Neutrophil (primary cell): ENCODE results near the gene MTO1.

ENCODE experiments used
- H3K27ac ChIP-seq: fragments of 200-600 bp; sonication (generic); 2 replicates; pipeline ENCODE4 v1.5.1; 2016; ENCODE audit warnings: mild to moderate bottlenecking, moderate library complexity
- H3K27me3 ChIP-seq: fragments of 200-600 bp; sonication (generic); 2 replicates; pipeline ENCODE4 v1.6.0; 2016; ENCODE audit warnings: mild to moderate bottlenecking
- H3K36me3 ChIP-seq: fragments of 200-600 bp; sonication (generic); 2 replicates; pipeline ENCODE4 v1.5.1; 2017
- H3K4me1 ChIP-seq, 2 experiments: fragments of 200-600 bp in 1 of 2; sonication (generic) in 1 of 2; 1 replicate in 1 of 2; 2 replicates in 1 of 2; pipeline versions ENCODE4 v1.5.1 to v1.6.1; 2013 to 2016; ENCODE audit warnings: low read depth in 1 of 2, low read length in 1 of 2, mild to moderate bottlenecking in 1 of 2, moderate library complexity in 1 of 2; ENCODE audit not compliant: control insufficient read depth in 1 of 2, insufficient read depth in 1 of 2
- H3K4me3 ChIP-seq, 2 experiments: fragments of 200-600 bp in 1 of 2; sonication (generic) in 1 of 2; 1 replicate in 1 of 2; 2 replicates in 1 of 2; pipeline ENCODE4 v1.5.1; 2013 to 2016; ENCODE audit warnings: low read depth in 1 of 2, low read length in 1 of 2, mild to moderate bottlenecking in 1 of 2, moderate library complexity in 1 of 2
- H3K9me3 ChIP-seq: fragments of 200-600 bp; sonication (generic); 2 replicates; pipeline ENCODE4 v1.5.1; 2016
- CTCF ChIP-seq: fragments of 200-600 bp; sonication (generic); IDR thresholded peaks from 2 replicates; pipeline ENCODE4 v1.5.1; 2016; ENCODE audit warnings: antibody characterized with exemption

Gene MTO1

DNA sequence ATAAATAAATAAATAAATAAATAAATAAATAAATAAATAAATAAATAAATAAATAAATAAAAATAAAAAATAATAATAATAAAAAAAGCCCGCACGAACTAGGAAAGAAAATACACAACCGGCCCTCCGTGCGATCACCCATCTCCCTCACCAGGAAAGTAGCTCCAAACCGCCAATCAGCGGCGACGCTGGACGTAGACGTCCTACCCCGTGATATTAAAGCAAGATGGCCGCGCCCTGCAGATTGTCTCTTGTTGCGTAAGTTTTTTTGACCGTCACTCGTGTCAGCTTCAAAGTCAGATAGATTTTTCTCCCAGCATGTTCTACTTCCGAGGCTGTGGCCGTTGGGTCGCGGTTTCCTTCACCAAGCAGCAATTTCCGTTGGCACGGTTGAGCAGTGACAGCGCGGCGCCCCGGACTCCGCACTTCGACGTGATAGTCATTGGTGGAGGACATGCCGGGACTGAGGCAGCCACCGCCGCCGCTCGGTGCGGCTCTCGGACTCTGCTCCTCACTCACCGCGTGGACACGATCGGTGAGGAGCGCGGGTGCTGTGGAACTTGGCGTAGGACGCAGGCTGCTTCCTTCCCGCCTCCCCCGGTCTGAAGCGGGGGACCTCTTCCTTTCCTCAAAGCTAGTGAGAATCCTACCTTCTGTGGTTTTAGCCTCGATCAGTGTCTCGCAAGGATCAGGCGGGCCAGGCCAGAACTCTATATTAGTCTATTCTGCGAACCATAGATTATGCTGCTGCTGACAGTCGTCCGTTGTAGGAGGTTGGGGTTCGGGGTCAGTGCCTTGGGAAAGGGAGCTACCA, at the start of gene MTO1:
MTO1 (plus strand) TSS at position 201 of the 814 bp plus-strand sequence; CDS start at position 319, 118 bp downstream.
- no peak for TF ChIP-seq CTCF
- Histone ChIP-seq H3K27ac (peak within 1 kb of the TSS; percentile 87), H3K27me3 (no peaks in the 10 kb centered on the region), H3K36me3 (peaks cover 6% of the 10 kb centered on the region), H3K9me3 (no peaks in the 10 kb centered on the region), H3K4me3 (peak within 1 kb of the TSS; percentile 95 to 98), H3K4me1 (peaks cover 24 to 29% of the 10 kb centered on the region in 2 experiments)

DNA sequence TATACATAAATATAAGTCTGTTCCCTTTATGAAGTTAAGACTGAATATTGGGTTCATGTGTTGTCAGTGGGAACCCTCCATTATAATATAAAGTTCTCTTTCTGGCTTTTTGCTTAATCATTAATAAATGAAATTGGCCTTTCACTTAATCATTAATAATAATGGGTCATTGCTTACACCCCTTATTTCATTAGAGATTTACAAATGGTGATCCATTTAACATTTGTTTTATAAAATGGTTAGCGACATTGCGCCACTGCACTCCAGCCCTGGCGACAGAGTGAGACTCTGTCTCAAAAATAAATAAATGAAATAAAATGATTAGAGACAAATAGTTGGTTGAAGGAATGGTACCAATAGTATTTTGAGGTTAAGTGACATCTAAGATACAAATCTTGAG, 48.4 kb upstream of the MTO1 start:
- H3K36me3 ChIP-seq, result peaks cover 24% of the 10 kb centered on the region
- H3K4me3 ChIP-seq, result no peak overlapping the region
- H3K27me3 ChIP-seq, result no peaks in the 10 kb centered on the region
- TF ChIP-seq CTCF, result no peak
- no peak overlapping the region for H3K27ac ChIP-seq
- no peaks in the 10 kb centered on the region for H3K9me3 ChIP-seq
- H3K4me1 ChIP-seq, result no peaks in the 10 kb centered on the region

GRCh38 chr6:73418081-73418741, 43.3 kb upstream of the MTO1 start:
- Histone ChIP-seq H3K27ac (no peak overlapping the region), H3K9me3 (no peaks in the 10 kb centered on the region), H3K4me1 (peaks cover 21 to 23% of the 10 kb centered on the region in 2 experiments), H3K27me3 (no peaks in the 10 kb centered on the region), H3K36me3 (peaks cover 47% of the 10 kb centered on the region), H3K4me3 (no peak overlapping the region)
- no peak for TF ChIP-seq CTCF

DNA sequence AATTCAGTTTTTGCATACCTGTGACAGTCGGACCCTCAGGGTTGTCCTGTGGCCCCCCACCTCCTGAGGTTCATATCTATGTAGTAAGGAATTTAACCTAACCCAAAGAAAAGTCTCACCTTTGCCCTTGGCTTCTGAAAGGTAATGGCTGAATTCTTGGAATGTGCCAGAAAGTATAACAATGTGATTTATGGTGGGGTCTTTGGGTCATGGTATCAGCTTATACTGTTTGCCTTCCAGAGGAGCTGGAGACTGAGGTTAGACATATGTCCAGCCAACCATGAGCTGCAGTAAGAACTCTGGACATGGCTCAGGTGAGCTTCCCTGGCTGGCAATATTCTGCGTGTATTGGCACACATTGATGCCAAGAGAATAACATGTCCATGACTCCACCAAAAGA, 40.0 kb upstream of the MTO1 start:
- peak overlapping the region; percentile 85 for H3K27ac ChIP-seq
- H3K4me1 ChIP-seq, result peaks cover 22 to 25% of the 10 kb centered on the region in 2 experiments
- H3K9me3 ChIP-seq, result no peaks in the 10 kb centered on the region
- H3K27me3 ChIP-seq, result no peaks in the 10 kb centered on the region
- H3K36me3 ChIP-seq, result peaks cover 56% of the 10 kb centered on the region
- TF ChIP-seq CTCF, result no peak
- H3K4me3 ChIP-seq, result no peak overlapping the region

DNA sequence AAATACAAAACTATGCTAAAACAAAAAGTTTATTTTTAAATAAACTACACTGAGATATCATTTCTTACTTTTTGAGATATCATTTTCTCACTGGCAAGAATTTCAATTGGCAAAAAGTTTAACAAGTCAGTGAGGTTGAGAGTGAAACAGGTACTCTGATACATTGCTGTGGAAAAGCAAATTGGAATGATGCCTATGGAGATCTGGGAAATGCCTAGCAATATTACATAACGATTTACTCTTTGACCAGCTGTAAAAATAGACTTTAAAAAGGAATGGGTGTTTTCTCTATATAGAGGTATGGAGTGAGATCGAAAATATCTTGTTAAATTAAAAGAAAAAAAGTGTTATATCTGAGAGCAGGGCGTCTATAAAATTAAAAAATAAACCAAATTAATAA, 26.3 kb upstream of the MTO1 start:
- no peak overlapping the region for H3K4me3 ChIP-seq
- no peak for TF ChIP-seq CTCF
- H3K27ac ChIP-seq, result no peak overlapping the region
- no peaks in the 10 kb centered on the region for H3K9me3 ChIP-seq
- no peaks in the 10 kb centered on the region for H3K4me1 ChIP-seq
- H3K36me3 ChIP-seq, result peaks cover 78% of the 10 kb centered on the region
- no peaks in the 10 kb centered on the region for H3K27me3 ChIP-seq
